ENCODE measurements around the gene PAF1.
A peak's percentile ranks its signal among the peaks of the same experiment; 100 is the strongest.
"Not testable (repeated sequence)": the region's sequence is repeated elsewhere in the genome, so short reads cannot be mapped to it uniquely, and the experiment has no call there.

Gene PAF1

DNA sequence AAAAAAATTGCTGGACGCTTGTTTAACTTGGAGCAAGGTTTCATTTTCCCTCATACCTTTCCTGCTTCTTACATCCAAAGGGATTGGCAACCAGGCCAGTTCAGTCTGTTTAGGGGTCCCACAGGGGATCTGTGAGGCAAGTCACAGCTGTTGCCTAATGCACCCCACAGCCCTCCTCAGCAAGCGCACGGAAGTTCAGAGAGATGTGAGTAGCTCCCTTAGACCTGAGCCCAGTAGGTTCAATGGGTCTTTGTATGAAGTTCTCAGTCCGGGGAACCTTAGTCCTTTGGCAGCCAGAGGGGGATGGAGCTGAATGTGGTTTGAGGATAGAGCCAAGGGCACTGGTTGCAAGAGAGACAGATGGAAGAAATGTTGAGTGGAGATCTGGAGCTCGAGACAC is 35.7 kb downstream of the PAF1 start:
- DNase-seq (ENCODE audit: low read depth, low spot score) = no peak

DNA sequence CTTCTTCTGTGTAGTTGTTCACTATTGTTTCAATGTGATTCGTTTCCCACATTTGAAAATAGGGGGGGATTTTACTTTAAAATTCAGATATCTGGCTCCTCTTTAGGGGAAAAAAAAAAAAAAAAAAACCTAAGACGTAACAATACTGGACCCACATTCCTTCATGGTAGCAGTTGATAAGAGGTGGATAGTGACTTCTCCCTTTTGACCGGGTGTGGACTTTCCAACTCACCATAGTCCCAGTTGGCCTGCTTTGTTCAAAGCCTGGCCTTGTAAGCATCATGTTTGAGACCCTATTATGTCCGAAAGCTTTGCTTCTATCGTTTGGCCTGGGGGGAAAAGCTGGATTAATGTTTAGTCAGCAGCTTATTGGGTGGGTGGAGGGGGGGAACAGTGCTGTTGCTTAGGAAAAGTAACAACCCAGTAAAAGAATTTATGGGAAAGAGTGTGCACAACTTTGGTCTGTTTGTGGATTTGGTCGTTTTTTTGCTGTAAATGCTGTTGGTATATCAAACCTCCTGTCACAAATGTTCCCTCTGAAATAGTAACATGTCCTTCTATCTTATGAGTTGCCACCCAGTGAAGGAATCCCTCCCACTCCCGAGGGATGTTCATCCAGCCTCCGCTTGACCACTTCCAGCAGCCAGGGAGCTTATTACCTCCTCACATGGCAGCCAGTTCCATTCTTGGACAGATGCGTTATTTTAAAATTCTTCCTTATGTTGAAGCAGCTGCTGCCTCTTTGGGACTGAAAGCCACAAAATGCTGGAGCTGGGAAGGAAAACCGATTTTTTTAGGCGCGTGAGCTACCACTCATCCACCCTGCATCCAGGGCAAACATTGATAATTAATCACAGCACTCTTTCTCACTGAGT is 38.3 kb downstream of the PAF1 start:
- no peak for DNase-seq (ENCODE audit: low read depth, low spot score)

DNA sequence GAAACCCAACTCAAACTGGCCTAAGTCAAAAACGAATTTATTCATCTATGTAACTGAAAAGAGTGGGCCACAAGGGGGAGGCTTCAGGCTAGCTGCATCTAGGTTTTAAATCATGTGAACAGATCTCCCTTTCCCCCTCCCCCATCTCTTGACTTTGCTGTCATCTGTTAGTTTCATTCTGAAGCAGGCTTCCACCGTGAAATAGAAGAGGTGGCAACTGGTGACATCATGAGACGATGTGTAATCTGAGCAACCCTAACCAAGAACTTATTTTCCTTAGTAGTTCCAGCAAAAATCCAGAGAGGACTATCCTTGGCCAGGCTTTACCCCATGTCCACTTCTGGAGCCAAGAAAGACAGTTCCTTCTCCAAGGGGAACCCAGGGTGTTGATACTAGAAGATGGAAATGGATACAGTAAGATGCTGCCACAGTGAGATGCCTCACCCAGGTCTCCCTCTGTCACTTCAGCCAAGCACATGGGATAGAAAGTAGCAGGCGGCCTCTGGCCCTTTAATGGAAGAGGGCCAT is 39.3 kb downstream of the PAF1 start:
- DNase-seq (ENCODE audit: low read depth, low spot score) = no peak

DNA sequence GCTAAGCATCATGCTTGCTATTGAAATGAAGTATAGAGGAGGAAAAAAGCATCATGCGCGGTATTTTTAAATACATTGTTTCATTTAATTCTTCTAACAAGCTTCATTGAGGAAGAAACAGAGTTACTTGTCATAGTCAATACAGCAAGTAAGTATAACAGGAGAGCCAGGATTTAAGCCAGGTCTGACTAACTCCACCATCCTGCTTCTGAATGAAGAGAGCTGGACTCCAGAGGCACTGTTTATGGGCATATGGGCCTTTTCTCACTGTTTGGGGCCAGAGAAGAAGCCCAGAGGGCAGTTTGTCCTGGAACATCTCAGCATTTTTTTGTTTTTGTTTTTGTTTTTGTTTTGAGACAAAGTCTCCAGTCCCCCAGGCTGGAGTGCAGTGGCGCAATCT is 40.8 kb downstream of the PAF1 start:
- no peak for DNase-seq (ENCODE audit: low read depth, low spot score)

DNA sequence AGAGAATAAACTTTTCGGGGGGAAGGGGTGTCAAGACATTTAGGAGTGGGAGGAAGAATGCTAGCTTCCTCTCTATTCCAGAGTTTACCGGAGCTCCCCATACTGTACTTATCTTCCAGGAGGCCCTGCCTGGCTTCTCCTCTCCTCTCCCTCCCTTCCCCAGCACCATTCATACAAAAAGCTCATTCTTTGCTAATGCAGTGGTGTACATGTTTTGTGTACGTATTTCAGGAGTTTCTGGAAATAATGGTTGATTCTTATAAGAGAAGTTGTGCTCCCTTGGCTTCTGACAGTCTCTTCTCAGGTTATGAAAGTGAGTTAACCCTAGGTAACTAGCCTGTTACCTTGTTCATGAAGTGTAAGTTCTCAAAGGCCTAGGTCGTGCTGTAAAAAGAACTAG is 41.6 kb downstream of the PAF1 start:
- no peak for DNase-seq (ENCODE audit: low read depth, low spot score)

DNA sequence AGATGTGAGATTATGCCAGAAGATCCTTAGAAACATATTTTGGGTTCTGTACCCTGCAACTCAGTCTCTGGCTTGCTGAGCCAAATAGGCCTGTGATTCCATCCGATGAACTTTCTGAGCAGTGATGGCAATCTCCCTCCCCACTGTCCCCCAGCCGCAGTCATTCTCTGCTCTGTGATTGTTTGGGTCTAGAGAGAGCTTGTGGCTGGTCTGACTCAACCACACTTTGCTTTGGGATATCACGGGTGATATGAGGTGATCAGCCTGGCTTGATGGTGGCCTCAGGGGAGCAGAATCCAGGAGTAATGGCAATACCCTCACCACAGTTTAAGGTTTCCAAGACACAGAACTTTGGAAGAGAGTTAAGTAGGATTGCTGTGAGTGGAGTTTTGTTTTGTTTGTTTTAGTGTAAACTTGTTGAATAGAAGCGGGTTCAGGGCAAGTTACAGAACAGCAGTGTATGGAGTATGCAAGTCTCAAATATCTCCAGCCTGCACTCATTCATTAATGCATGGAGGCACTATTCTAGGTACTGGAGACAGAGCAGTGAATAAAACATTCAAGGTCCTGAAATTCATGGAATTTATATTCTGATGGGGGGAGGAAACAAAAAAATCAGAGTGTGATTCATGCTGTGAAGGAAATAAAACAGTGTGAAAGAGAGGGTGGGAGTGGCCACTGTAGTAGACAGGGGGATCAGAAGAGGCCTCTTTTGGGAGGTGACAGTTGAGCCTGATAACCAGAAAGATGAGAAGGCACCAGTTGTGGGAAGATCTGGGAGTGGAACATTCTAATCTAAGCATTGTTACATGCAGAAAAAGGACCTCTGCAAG is 43.4 kb downstream of the PAF1 start:
- no peak for DNase-seq (ENCODE audit: low read depth, low spot score)

DNA sequence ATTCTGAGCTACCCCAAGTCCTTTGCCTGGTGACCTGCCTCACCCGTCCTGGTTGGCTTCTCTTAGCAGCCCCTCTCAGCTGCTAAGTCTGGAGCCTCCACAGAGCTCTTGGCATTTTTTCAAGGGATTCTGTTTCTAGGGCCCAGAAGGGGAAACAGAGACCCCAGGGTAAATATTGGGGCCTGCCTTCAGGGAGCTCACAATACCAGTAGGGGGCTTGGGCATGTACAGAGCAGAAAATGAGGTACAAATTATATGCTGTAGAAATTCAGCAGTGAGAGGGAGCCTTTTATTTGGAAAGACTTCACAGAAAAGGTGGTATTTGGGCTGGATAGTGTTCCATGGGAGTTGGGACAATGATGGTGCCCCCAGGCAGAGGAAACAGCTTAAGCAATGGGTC is 45.0 kb downstream of the PAF1 start:
- no peak for DNase-seq (ENCODE audit: low read depth, low spot score)

DNA sequence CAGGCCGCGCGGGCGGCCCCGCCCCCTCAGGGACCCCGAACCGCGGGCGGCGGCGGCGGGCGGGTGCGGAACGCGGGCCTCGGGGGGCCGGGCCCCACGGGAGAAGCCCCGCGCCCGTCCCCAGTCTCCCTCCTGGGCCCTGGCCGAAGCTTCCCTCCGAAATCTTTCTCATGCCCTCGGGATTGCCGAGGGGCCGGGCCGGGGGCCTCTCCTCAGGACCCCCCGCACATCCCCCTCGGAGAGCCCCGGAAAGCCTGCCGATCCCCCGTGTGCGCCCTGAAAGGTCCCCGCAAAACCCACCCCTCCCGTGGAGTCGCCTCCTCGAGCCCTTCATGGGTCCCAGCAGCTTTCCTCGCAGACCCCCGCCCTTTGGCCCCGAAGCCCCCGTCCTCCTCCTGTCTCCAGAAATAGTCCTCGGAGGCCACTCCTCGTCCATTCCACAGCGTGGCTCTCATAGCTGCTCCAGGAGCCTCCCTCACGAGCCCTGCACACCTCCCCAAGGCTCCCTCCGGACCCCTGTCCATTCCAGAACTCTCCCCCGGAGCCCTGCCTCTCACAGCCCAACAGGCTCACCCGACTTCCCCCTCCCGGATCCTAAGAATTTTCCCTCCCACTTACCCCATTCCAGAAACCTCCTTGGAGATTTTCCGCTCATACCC is 48.1 kb downstream of the PAF1 start:
- DNase-seq (ENCODE audit: low read depth, low spot score) = no peak

DNA sequence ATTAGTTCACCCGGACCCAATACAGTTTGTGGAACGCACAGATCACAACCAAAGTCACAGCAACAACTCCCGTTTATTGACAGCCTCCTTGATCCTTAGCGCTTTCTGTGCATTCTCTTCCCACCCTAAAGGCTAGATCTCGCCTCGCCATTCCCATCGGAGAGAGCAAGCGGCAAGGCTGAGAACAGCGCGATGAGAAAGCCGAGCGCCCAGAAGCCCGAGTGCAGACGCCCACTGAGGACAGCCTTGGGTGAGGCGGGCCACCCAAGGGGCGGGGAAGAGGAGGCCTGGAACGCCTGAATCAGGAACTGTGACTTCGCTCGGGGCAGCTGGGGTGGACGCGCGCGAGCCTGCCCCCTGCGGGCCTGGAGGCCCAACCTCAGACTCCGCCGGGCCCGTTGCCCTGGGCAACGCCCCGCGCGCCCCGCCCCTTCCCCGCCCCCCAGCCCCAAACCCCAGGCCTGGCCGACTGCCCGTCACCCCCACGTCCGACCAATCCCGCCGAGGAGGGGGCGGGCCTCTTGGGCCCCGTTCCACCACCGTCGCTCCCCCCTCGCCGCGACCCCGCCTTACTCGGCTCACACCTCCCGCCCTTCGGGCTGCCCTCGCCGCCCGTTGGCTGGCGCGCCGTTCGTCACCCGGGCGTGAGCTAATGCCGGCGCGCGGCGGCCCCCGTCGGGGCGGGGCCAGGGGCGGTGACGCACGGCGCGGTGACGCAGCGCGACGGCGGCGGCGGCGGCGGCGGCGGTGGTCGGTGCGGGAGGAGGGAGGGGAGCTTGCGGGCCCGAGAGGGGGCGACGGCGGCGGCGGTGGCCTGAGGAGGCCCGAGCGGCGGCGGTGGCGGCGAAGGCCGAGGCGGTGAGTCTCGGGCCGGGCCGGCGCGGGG is 48.9 kb downstream of the PAF1 start, which contains the start of gene SAMD4B:
Gene SAMD4B (plus strand): TSS at position 703 of the 886 bp plus-strand sequence. CDS start 14,473 bp downstream, outside the sequence.
- DNase-seq (ENCODE audit: low read depth, low spot score) = peak; percentile 93

DNA sequence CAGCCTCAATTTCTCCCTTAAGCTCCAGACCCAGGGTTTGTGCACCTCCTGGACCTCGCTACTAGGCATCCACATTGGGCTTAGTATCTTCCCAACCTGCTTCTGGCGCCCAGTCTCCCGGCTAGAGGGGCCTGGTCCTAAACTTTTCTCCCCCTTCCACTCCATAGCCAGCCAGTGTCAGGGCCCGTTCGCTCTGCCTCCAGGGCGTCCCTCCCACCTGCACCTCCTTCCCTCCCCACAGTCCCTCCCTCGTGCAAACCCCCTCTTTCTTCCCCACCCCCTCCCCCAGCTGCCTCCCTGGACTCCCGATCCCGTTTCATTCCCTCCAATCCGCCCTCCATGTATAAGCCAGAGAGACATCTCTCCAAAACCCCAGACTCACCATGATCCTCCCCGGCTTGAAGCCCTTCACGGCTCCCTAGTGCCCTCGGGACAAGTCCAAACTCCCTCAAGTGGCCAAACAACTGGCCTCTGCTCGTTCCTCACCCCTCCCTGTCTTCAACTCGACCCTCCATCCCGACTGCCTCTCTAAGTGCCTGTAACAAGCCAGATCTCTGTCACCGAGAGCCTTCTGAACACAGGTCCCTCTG is 49.7 kb downstream of the PAF1 start:
- DNase-seq (ENCODE audit: low read depth, low spot score) = no peak

DNA sequence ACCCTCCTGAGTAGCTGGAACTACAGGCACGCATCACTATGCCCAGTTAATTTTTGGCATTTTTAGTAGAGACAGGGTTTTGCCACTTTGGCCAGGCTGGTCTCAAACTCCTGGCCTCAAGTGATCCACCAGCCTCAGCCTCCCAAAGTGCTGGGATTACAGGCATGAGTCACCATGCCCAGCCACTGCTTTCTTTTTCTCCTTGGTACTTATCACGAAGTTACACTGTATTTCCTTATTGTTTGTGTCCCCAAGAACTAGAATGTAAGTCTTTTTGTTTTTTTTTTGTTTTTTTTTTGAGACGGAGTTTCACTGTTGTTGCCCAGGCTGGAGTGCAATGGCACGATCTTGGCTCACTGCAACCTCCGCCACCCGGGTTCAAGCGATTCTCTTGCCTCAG is 50.8 kb downstream of the PAF1 start:
- DNase-seq (ENCODE audit: low read depth, low spot score) = not testable (repeated sequence)

DNA sequence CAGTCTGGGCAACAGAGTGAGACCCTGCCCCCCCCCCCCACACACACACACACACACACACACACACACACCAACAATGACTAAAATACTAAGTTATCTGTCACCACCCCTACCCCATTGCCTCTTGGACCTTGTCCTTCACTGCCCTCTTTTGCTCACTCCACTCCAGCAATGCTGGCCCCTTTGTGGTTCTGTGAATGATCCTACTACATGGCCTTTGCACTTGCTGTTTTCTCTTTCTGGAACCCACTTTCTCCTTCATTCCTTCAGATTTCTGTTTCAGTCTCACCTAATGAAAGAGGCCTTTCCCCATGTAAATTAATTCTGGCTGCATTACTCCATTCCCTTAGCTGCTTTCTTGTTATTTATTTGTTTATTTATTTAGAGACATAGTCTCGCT is 51.2 kb downstream of the PAF1 start:
- DNase-seq (ENCODE audit: low read depth, low spot score) = no peak

DNA sequence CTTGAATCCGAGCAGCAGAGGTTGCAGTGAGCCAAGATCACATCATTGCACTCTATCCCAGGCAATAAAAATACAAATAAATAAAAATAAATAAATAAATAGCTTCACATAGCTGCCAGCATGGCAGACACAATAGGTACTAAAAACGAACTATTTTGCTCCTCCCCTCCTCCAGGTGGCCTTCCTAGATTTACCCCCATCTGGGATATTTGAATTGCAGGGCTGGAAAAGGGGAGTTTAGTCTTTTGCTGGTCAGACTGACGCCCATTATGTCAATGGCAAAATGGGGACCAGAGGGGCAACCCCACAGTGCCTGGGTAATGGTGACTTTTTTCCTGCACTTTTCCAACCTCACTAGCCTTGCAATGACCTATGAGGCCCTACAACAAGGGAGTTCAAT is 54.4 kb downstream of the PAF1 start:
- DNase-seq (ENCODE audit: low read depth, low spot score) = no peak

Measured in brain pericyte (primary cell).